HG02840 (cell line): Measurements from ENCODE around the gene CD300C.
"Not testable (repeated sequence)": the region's sequence is repeated elsewhere in the genome, so short reads cannot be mapped to it uniquely, and the experiment has no call there.

Experiments
- ATAC-seq: cut with Tn5 transposase; IDR thresholded peaks from one replicate; pipeline ENCODE4 v1.9.1; 2021; ENCODE audit warnings: mild to moderate bottlenecking, moderate library complexity, moderate number of reproducible peaks; ENCODE audit not compliant: unreplicated experiment, low FRiP score

Gene CD300C

GRCh38 chr17:74565126-74565525 is 19.2 kb upstream of the CD300C start:
- ATAC-seq: no peak

GRCh38 chr17:74563358-74563757 is 17.4 kb upstream of the CD300C start:
- no peak for ATAC-seq

GRCh38 chr17:74561586-74561985 is 15.7 kb upstream of the CD300C start:
- ATAC-seq: no peak

- no peak for ATAC-seq
Measured at GRCh38 chr17:74558882-74559519, 13.1 kb upstream of the CD300C start.

- ATAC-seq: not testable (repeated sequence)
Measured at GRCh38 chr17:74558402-74558801, 12.5 kb upstream of the CD300C start.

GRCh38 chr17:74555427-74555940 is 9.6 kb upstream of the CD300C start:
- no peak for ATAC-seq

GRCh38 chr17:74554909-74555308 is 9.0 kb upstream of the CD300C start:
- ATAC-seq: no peak

- no peak for ATAC-seq
Measured at GRCh38 chr17:74552037-74552436, 6.1 kb upstream of the CD300C start.

- no peak for ATAC-seq
Measured at GRCh38 chr17:74550602-74551001, 4.7 kb upstream of the CD300C start.

GRCh38 chr17:74549343-74549742 is 3.4 kb upstream of the CD300C start:
- ATAC-seq: no peak

GRCh38 chr17:74547736-74548135 is 1.8 kb upstream of the CD300C start:
- no peak for ATAC-seq

- ATAC-seq: no peak
Measured at GRCh38 chr17:74547264-74547663, 1.3 kb upstream of the CD300C start.

- no peak for ATAC-seq
Measured at GRCh38 chr17:74546586-74546985, 671 bp upstream of the CD300C start.

GRCh38 chr17:74544991-74545842 is 698 bp downstream of the CD300C start:
- no peak for ATAC-seq

GRCh38 chr17:74543891-74544760 is 1.8 kb downstream of the CD300C start:
- no peak for ATAC-seq

GRCh38 chr17:74543406-74543805 is 2.5 kb downstream of the CD300C start:
- no peak for ATAC-seq

- ATAC-seq: no peak
Measured at GRCh38 chr17:74542727-74543383, 3.1 kb downstream of the CD300C start.

GRCh38 chr17:74542166-74542565 is 3.7 kb downstream of the CD300C start:
- ATAC-seq: no peak

- no peak for ATAC-seq
Measured at GRCh38 chr17:74541176-74542111, 4.5 kb downstream of the CD300C start.
